ENCODE data around the gene TMEM170B. TPM values are rescaled to one million over a fixed set of nuclear protein-coding genes. Genes with fewer than 3 reads are reported as not detected.

TMEM170B gene
- polyA plus RNA-seq, 1 experiment: 0.26 TPM

GRCh38 chr6:11497107-11497506 is 40.4 kb upstream of the TMEM170B start:
- CTCF ChIA-PET: interaction anchor here (0.7 to 4.9 kb wide), 64 partner anchors 9 to 649 kb away, joined by 3 to 139 read pairs (median 6); partner anchors contain the start of genes NEDD9 and SMIM13
- DNase-seq (ENCODE audit: low read depth, low spot score): no peak
- H3K9me3 ChIP-seq (ENCODE audit: control insufficient read depth, insufficient read depth, low read length): no peaks in the 10 kb centered on the region
- H3K27ac ChIP-seq (ENCODE audit: low read depth, low read length): no peak overlapping the region
- no peak overlapping the region for H3K4me3 ChIP-seq (ENCODE audit: low read depth, low read length)
- POLR2A ChIA-PET: no interaction called here
- H3K27me3 ChIP-seq (ENCODE audit: control insufficient read depth, insufficient read depth, low read length): no peaks in the 10 kb centered on the region
- TF ChIP-seq CTCF (IDR thresholded peaks at IDR 0.05; ENCODE audit: low read depth, low read length): no peak

GRCh38 chr6:11497881-11498280 is 39.7 kb upstream of the TMEM170B start:
- no peak overlapping the region for H3K4me3 ChIP-seq (ENCODE audit: low read depth, low read length)
- no peak for TF ChIP-seq CTCF (IDR thresholded peaks at IDR 0.05; ENCODE audit: low read depth, low read length)
- DNase-seq (ENCODE audit: low read depth, low spot score): no peak
- H3K27me3 ChIP-seq (ENCODE audit: control insufficient read depth, insufficient read depth, low read length): no peaks in the 10 kb centered on the region
- no peak overlapping the region for H3K27ac ChIP-seq (ENCODE audit: low read depth, low read length)
- ChIA-PET CTCF (interaction anchor here (0.6 to 4.9 kb wide), 4 partner anchors 11 to 543 kb away, joined by 3 to 37 read pairs (median 4); partner anchors contain the start of gene NEDD9), POLR2A (no interaction called here)
- H3K9me3 ChIP-seq (ENCODE audit: control insufficient read depth, insufficient read depth, low read length): no peaks in the 10 kb centered on the region

- ChIA-PET CTCF (interaction anchor here (0.6 to 1.6 kb wide), 2 partner anchors 76 to 237 kb away, joined by 3 read pairs; no protein-coding TSS in a partner anchor), POLR2A (no interaction called here)
- Histone ChIP-seq H3K9me3 (ENCODE audit: control insufficient read depth, insufficient read depth, low read length) (no peaks in the 10 kb centered on the region), H3K27me3 (ENCODE audit: control insufficient read depth, insufficient read depth, low read length) (no peaks in the 10 kb centered on the region), H3K4me3 (ENCODE audit: low read depth, low read length) (no peak overlapping the region), H3K27ac (ENCODE audit: low read depth, low read length) (no peak overlapping the region)
- TF ChIP-seq CTCF (IDR thresholded peaks at IDR 0.05; ENCODE audit: low read depth, low read length): no peak
- no peak for DNase-seq (ENCODE audit: low read depth, low spot score)
These were observed 37.5 kb upstream of the TMEM170B start for GRCh38 chr6:11500008-11500407.

GRCh38 chr6:11509471-11509870 is 28.1 kb upstream of the TMEM170B start:
- TF ChIP-seq CTCF (IDR thresholded peaks at IDR 0.05; ENCODE audit: low read depth, low read length): no peak

GRCh38 chr6:11514672-11515071 is 22.9 kb upstream of the TMEM170B start:
- DNase-seq (ENCODE audit: low read depth, low spot score): no peak
- Histone ChIP-seq H3K9me3 (ENCODE audit: control insufficient read depth, insufficient read depth, low read length) (no peaks in the 10 kb centered on the region), H3K4me3 (ENCODE audit: low read depth, low read length) (no peak overlapping the region), H3K27me3 (ENCODE audit: control insufficient read depth, insufficient read depth, low read length) (peaks cover 2% of the 10 kb centered on the region), H3K27ac (ENCODE audit: low read depth, low read length) (no peak overlapping the region)
- no peak for TF ChIP-seq CTCF (IDR thresholded peaks at IDR 0.05; ENCODE audit: low read depth, low read length)
- POLR2A ChIA-PET: no interaction called here
- CTCF ChIA-PET: no interaction called here

More at GRCh38 chr6:11509471-11509870, 28.1 kb upstream of the TMEM170B start:
- Histone ChIP-seq H3K27ac (ENCODE audit: low read depth, low read length) (no peak overlapping the region), H3K9me3 (ENCODE audit: control insufficient read depth, insufficient read depth, low read length) (no peaks in the 10 kb centered on the region), H3K27me3 (ENCODE audit: control insufficient read depth, insufficient read depth, low read length) (no peaks in the 10 kb centered on the region), H3K4me3 (ENCODE audit: low read depth, low read length) (no peak overlapping the region)
- POLR2A ChIA-PET: no interaction called here
- CTCF ChIA-PET: interaction anchor here (0.6 to 2.5 kb wide), 3 partner anchors 11 to 14 kb away, joined by 3 to 6 read pairs (median 5); no protein-coding TSS in a partner anchor
- no peak for DNase-seq (ENCODE audit: low read depth, low spot score)
